ENCODE data around the gene TMEM40.

DNA sequence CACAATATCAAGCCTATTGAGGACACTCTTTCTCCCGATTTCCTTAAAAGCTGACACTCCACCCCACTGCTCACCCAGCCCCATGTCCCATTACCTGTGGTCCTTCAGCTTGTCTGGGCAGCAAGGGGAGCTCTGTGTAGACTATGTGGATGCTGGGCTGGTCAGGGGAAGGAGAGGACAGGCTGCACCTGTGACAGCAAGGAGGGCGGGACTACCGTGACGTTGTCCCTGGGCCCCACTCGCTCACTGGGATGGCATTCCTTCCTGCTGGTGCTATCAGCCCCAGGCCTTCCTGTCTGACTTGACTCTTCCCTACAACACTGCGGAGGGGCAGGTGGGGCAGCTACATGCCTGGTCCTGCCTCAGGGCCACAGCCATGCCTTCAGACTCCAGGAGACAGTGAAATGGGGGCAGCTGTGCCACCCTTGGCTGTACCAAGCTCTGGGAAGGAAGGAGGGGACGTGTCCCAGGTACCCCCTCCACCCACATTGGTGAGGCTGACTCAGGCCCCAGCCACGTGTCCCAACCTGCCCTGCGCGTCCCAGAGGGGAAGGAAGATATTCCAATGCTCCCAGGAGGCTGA is at the start of gene TMEM40:
- TF ChIP-seq EZH2phosphoT487 (IDR thresholded peaks at IDR 0.05; ENCODE audit: borderline replicate concordance) (no peak), CTCF (conservative IDR thresholded peaks at IDR 0.05; ENCODE audit: low read length) (no peak)
